CD4-positive, alpha-beta T cell treated with Interleukin-4 for 4 hours (primary cell): ENCODE measurements around the gene HOXD9.

Experiments
- DNase-seq: peaks from one replicate; pipeline ENCODE4 v3.0.0-alpha.2; 2020

HOXD9 gene

GRCh38 chr2:176122683-176123410 lies at the start of gene HOXD9:
Gene HOXD9 (plus strand): TSS chr2:176122719. CDS start chr2:176122769, 50 bp downstream.
- DNase-seq, result no peak

GRCh38 chr2:176072951-176073904 lies 49.3 kb upstream of the HOXD9 start:
- DNase-seq, result no peak

GRCh38 chr2:176074919-176075425 lies 47.5 kb upstream of the HOXD9 start:
- DNase-seq, result no peak

- DNase-seq, result no peak
Observed at GRCh38 chr2:176075481-176075880, 47.0 kb upstream of the HOXD9 start.

- no peak for DNase-seq
Observed at GRCh38 chr2:176076063-176076462, 46.5 kb upstream of the HOXD9 start.

GRCh38 chr2:176076796-176077195 lies 45.7 kb upstream of the HOXD9 start:
- DNase-seq, result no peak

GRCh38 chr2:176078541-176079284 lies 43.8 kb upstream of the HOXD9 start:
- no peak for DNase-seq

GRCh38 chr2:176079285-176079830 lies 43.2 kb upstream of the HOXD9 start:
- DNase-seq, result no peak

- no peak for DNase-seq
Observed at GRCh38 chr2:176079831-176080539, 42.5 kb upstream of the HOXD9 start.

GRCh38 chr2:176080540-176081375 lies 41.8 kb upstream of the HOXD9 start:
- no peak for DNase-seq

- no peak for DNase-seq
Observed at GRCh38 chr2:176081376-176081836, 41.1 kb upstream of the HOXD9 start.

- DNase-seq, result no peak
Observed at GRCh38 chr2:176081837-176082524, 40.5 kb upstream of the HOXD9 start.

- no peak for DNase-seq
Observed at GRCh38 chr2:176082525-176082823, 40.0 kb upstream of the HOXD9 start.

- no peak for DNase-seq
Observed at GRCh38 chr2:176082824-176083751, 39.4 kb upstream of the HOXD9 start.

- DNase-seq, result no peak
Observed at GRCh38 chr2:176083796-176084261, 38.7 kb upstream of the HOXD9 start, which contains the start of gene EVX2. Gene EVX2 (minus strand): TSS chr2:176083962. CDS start chr2:176083776, 186 bp downstream.

- no peak for DNase-seq
Observed at GRCh38 chr2:176084611-176085119, 37.9 kb upstream of the HOXD9 start.

GRCh38 chr2:176085120-176085788 lies 37.3 kb upstream of the HOXD9 start:
- DNase-seq, result no peak
